Endodermal cell (in vitro differentiated cells): ENCODE results near the gene SORL1. TPM values are rescaled to one million over a fixed set of nuclear protein-coding genes. Genes with fewer than 3 reads are reported as not detected.

ENCODE experiments used
- DNase-seq: peaks from one replicate; pipeline ENCODE4 v3.0.0-alpha.2; 2017
- H3K27ac ChIP-seq: 2 replicates; pipeline ENCODE4 v1.5.1; 2013; ENCODE audit warnings: mild to moderate bottlenecking, low read depth, low read length, moderate library complexity
- H3K27me3 ChIP-seq: 2 replicates; pipeline ENCODE4 v1.6.1; 2013; ENCODE audit warnings: mild to moderate bottlenecking, low read length, moderate library complexity; ENCODE audit not compliant: insufficient read depth, control insufficient read depth, poor library complexity, severe bottlenecking
- H3K36me3 ChIP-seq: 2 replicates; pipeline ENCODE4 v1.7.0; 2013; ENCODE audit warnings: mild to moderate bottlenecking, low read length, moderate library complexity; ENCODE audit not compliant: control insufficient read depth, insufficient read depth
- H3K4me1 ChIP-seq: one replicate; pipeline ENCODE4 v1.7.0; 2013; ENCODE audit warnings: low read length; ENCODE audit not compliant: control insufficient read depth, insufficient read depth
- H3K4me3 ChIP-seq: 2 replicates; pipeline ENCODE4 v1.5.1; 2013; ENCODE audit warnings: mild to moderate bottlenecking, low read length, moderate library complexity
- H3K9ac ChIP-seq: 2 replicates; pipeline ENCODE4 v1.6.1; 2013; ENCODE audit warnings: mild to moderate bottlenecking, low read length, moderate library complexity; ENCODE audit not compliant: poor library complexity, severe bottlenecking; ENCODE audit errors: extremely low read depth
- H3K9me3 ChIP-seq: 2 replicates; pipeline ENCODE4 v1.6.1; 2013; ENCODE audit warnings: mild to moderate bottlenecking, low read length, moderate library complexity; ENCODE audit not compliant: control insufficient read depth
- H3K27ac Mint-ChIP-seq: 2 replicates; pipeline ENCODE4 v1.8.0; 2020; ENCODE audit warnings: mixed read lengths
- H3K27me3 Mint-ChIP-seq: 2 replicates; pipeline ENCODE4 v1.8.0; 2021; ENCODE audit warnings: mild to moderate bottlenecking, mixed read lengths; ENCODE audit not compliant: insufficient read depth
- H3K36me3 Mint-ChIP-seq: 2 replicates; pipeline ENCODE4 v1.8.0; 2020; ENCODE audit warnings: low read depth, mixed read lengths
- H3K4me1 Mint-ChIP-seq: 2 replicates; pipeline ENCODE4 v1.8.0; 2020; ENCODE audit warnings: mixed read lengths
- H3K4me3 Mint-ChIP-seq: 2 replicates; pipeline ENCODE4 v1.8.0; 2020; ENCODE audit warnings: mild to moderate bottlenecking, moderate library complexity, mixed read lengths
- H3K9me3 Mint-ChIP-seq: 2 replicates; pipeline ENCODE4 v1.8.0; 2020; ENCODE audit warnings: mild to moderate bottlenecking, mixed read lengths
- WGBS, 2 experiments: methylation state at CpG; one replicate each; pipeline versions ENCODE4 v1.1.5 to v1.1.7; 2013; ENCODE audit warnings: missing lambda C conversion rate in 2 of 2, mixed read lengths in 1 of 2; ENCODE audit not compliant: insufficient coverage in 1 of 2, insufficient read length in 1 of 2; 5-methylcytosine and 5-hydroxymethylcytosine counted together
- total RNA-seq, 2 donors: library from RNA; stranded (reverse); fragmentation: NEBNext Ultra II Directional in 1 of 2; extraction: Animal tissue kit (Norgen Biotek cat#: 25700) in 1 of 2; gene quantifications; 2 replicates in 1 of 2; 3 replicates in 1 of 2; pipeline ENCODE4 v1.2.1, GENCODE V29; 2021
- TF ChIP-seq, protein P1 (sequence below): fragments of 200-600 bp; sonication (generic); conservative IDR thresholded peaks from 2 replicates; pipeline ENCODE4 v1.5.0; 2021; ENCODE audit warnings: antibody characterized with exemption, mild to moderate bottlenecking

The SORL1 gene
- total RNA-seq, 2 donors from 2014 or later, result 56.4 to 57.5 TPM

DNA sequence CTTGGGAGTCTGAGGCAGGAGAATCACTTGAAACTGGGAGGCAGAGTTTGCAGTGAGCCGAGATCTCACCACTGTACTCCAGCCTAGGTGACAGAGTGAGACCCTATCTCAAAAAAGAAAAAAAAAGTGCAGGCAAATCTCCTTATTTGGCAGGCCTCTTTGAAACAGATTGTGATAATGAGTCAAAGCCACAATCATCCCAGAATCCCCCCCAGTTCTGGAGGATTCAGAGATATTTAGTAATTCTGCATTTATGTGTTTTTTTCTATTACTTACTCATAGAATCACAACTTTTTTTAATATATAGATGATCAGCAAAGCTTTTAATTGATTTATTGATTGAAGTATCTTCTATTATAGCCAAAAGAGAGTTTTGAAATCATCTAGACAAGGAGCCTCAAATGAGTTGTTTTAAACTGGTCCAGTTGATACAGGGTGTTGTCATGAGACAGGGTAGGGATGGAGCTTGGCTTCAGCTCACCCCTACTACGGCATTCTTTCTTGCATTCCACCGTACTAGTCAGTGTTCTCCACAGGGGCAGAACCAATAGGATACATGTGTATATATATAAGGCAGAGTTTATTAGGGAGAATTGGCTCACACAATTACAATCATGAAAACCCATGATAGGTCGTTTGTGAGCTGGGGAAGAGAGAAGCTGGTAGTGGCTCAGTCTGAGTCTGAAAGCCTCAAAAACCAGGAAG, 39.3 kb upstream of the SORL1 start:
- 87 to 92% methylated on average over 2 to 4 of the region's 4 CpGs for WGBS, 2 experiments
- Histone ChIP-seq H3K9ac (no peak overlapping the region), H3K27me3 (no peaks in the 10 kb centered on the region), H3K36me3 (no peaks in the 10 kb centered on the region), H3K9me3 (no peaks in the 10 kb centered on the region), H3K4me3 (no peak overlapping the region), H3K4me1 (no peaks in the 10 kb centered on the region), H3K27ac (no peak overlapping the region)
- Mint-ChIP-seq H3K4me1 (no peaks in the 10 kb centered on the region), H3K27ac (no peak overlapping the region), H3K36me3 (no peaks in the 10 kb centered on the region), H3K4me3 (no peak overlapping the region), H3K27me3 (no peaks in the 10 kb centered on the region), H3K9me3 (no peaks in the 10 kb centered on the region)
- TF ChIP-seq, protein P1, sequence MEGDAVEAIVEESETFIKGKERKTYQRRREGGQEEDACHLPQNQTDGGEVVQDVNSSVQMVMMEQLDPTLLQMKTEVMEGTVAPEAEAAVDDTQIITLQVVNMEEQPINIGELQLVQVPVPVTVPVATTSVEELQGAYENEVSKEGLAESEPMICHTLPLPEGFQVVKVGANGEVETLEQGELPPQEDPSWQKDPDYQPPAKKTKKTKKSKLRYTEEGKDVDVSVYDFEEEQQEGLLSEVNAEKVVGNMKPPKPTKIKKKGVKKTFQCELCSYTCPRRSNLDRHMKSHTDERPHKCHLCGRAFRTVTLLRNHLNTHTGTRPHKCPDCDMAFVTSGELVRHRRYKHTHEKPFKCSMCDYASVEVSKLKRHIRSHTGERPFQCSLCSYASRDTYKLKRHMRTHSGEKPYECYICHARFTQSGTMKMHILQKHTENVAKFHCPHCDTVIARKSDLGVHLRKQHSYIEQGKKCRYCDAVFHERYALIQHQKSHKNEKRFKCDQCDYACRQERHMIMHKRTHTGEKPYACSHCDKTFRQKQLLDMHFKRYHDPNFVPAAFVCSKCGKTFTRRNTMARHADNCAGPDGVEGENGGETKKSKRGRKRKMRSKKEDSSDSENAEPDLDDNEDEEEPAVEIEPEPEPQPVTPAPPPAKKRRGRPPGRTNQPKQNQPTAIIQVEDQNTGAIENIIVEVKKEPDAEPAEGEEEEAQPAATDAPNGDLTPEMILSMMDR, result no peak
- no peak for DNase-seq

DNA sequence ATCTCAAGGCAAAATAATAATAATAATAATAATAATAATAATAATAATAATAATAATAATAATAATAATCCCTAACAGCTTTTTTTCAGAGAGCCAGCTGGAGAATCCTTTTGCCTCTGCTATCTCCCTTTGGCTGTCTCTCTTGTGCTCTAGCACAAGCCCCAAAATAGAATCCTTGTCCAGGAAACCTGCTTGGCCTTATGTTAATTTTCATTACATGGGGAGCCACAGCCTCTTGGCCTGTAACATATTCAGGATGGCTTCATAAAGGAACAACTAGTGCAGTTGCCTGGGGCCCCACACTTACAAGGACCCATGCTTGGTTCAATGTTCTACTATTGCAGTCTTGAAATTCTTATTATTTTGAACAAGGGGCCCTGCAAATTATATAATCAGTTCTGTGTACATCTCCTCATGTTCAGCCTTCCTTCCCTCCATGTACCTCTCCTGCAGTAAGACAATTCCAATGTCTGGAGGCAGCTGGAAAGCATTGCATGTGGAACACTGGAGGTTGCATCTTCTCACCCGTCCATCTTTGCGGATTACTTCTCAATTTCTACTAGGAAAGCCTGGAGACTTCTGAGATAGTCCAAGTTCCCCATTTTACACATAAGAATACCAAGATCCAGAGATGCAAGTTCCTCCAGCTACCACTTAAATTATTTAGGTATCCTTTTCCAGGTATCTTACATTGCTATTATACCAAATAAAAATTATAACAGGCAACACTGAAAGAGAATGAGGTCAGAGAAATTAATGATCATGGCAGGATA, 37.8 kb upstream of the SORL1 start:
- no peaks in the 10 kb centered on the region for H3K4me1 ChIP-seq
- no peaks in the 10 kb centered on the region for H3K36me3 Mint-ChIP-seq
- H3K27me3 ChIP-seq, result no peaks in the 10 kb centered on the region
- WGBS, 2 experiments, result 89 to 100% methylated on average over 2 of the region's 2 CpGs
- no peaks in the 10 kb centered on the region for H3K27me3 Mint-ChIP-seq
- no peaks in the 10 kb centered on the region for H3K9me3 Mint-ChIP-seq
- no peak overlapping the region for H3K27ac ChIP-seq
- H3K36me3 ChIP-seq, result no peaks in the 10 kb centered on the region
- H3K4me1 Mint-ChIP-seq, result no peaks in the 10 kb centered on the region
- TF ChIP-seq, protein P1, result no peak
- DNase-seq, result no peak
- no peaks in the 10 kb centered on the region for H3K9me3 ChIP-seq
- H3K4me3 Mint-ChIP-seq, result no peak overlapping the region
- H3K4me3 ChIP-seq, result no peak overlapping the region
- H3K27ac Mint-ChIP-seq, result no peak overlapping the region
- H3K9ac ChIP-seq, result no peak overlapping the region

DNA sequence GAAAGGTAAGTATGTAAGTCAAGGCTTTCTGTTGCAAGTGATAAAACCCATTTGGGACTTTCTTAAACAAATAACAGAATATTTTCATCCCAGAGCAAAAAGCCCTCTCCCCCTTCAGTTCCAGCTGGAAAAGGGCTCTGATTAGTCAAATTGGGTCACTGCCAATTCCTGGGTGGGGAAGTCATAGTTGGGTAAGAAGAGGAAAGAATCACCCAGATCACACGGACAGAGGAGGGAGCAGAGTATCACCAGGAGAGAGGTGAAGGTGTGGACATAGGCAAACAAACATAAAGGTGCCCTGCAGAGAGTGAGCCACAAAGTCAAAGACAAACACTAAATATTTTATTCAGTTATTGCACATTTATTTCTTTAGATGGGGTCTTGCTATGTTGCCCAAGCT, 36.3 kb upstream of the SORL1 start:
- H3K9ac ChIP-seq, result no peak overlapping the region
- Mint-ChIP-seq H3K27me3 (no peaks in the 10 kb centered on the region), H3K4me3 (no peak overlapping the region), H3K36me3 (no peaks in the 10 kb centered on the region), H3K9me3 (no peaks in the 10 kb centered on the region), H3K4me1 (no peaks in the 10 kb centered on the region), H3K27ac (no peak overlapping the region)
- TF ChIP-seq, protein P1, result no peak
- H3K4me3 ChIP-seq, result no peak overlapping the region
- no peak overlapping the region for H3K27ac ChIP-seq
- H3K36me3 ChIP-seq, result no peaks in the 10 kb centered on the region
- no peaks in the 10 kb centered on the region for H3K4me1 ChIP-seq
- H3K27me3 ChIP-seq, result no peaks in the 10 kb centered on the region
- no peak for DNase-seq
- 6% methylated on average over 1 of the region's 1 CpG; no CpG with 5 or more reads in 1 of the 2 experiments for WGBS, 2 experiments
- no peaks in the 10 kb centered on the region for H3K9me3 ChIP-seq
